Right kidney (tissue), 1 donor: ENCODE measurements around the gene IMP4.
A peak's percentile ranks its signal among the peaks of the same experiment; 100 is the strongest.

ENCODE experiments used
- DNase-seq: peaks from one replicate; pipeline ENCODE4 v3.0.0-alpha.2; 2016

The IMP4 gene

GRCh38 chr2:130376433-130377293 lies 34.0 kb downstream of the IMP4 start:
- no peak for DNase-seq

- DNase-seq: no peak
Observed at GRCh38 chr2:130377491-130377890, 34.8 kb downstream of the IMP4 start.

GRCh38 chr2:130378206-130378897 lies 35.7 kb downstream of the IMP4 start:
- no peak for DNase-seq

GRCh38 chr2:130378898-130379214 lies 36.2 kb downstream of the IMP4 start:
- no peak for DNase-seq

GRCh38 chr2:130380096-130380934 lies 37.6 kb downstream of the IMP4 start:
- no peak for DNase-seq

GRCh38 chr2:130381145-130381544 lies 38.4 kb downstream of the IMP4 start:
- DNase-seq: no peak

- no peak for DNase-seq
Observed at GRCh38 chr2:130381619-130382018, 38.9 kb downstream of the IMP4 start.

- no peak for DNase-seq
Observed at GRCh38 chr2:130382313-130382917, 39.7 kb downstream of the IMP4 start.

- DNase-seq: no peak
Observed at GRCh38 chr2:130385709-130386108, 43.0 kb downstream of the IMP4 start.

GRCh38 chr2:130387071-130387400 lies 44.3 kb downstream of the IMP4 start:
- no peak for DNase-seq

GRCh38 chr2:130387804-130388203 lies 45.1 kb downstream of the IMP4 start:
- DNase-seq: no peak

GRCh38 chr2:130388221-130388907 lies 45.7 kb downstream of the IMP4 start:
- DNase-seq: no peak

- DNase-seq: no peak
Observed at GRCh38 chr2:130389358-130389757, 46.7 kb downstream of the IMP4 start.

- DNase-seq: no peak
Observed at GRCh38 chr2:130389783-130390182, 47.1 kb downstream of the IMP4 start.

- peak; percentile 41 for DNase-seq
Observed at GRCh38 chr2:130390460-130391057, 47.9 kb downstream of the IMP4 start.

GRCh38 chr2:130391058-130391871 lies 48.6 kb downstream of the IMP4 start:
- peak; percentile 92 for DNase-seq

- DNase-seq: no peak
Observed at GRCh38 chr2:130391872-130392670, 49.4 kb downstream of the IMP4 start.

GRCh38 chr2:130393318-130393910 lies 50.7 kb downstream of the IMP4 start:
- no peak for DNase-seq
